Glutamatergic neuron (in vitro differentiated cells): Measurements from ENCODE around the gene FSHR. TPM values are rescaled to one million over a fixed set of nuclear protein-coding genes. Genes with fewer than 3 reads are reported as not detected.

Source experiments
- DNase-seq: peaks from one replicate; pipeline ENCODE4 v3.0.0; 2022
- H3K27ac Mint-ChIP-seq: one replicate; pipeline ENCODE4 v1.8.0; 2020; ENCODE audit warnings: mild to moderate bottlenecking, mixed read lengths, inconsistent platforms; ENCODE audit not compliant: unreplicated experiment
- H3K27me3 Mint-ChIP-seq: one replicate; pipeline ENCODE4 v1.8.0; 2020; ENCODE audit warnings: mild to moderate bottlenecking, moderate library complexity, mixed read lengths, inconsistent platforms; ENCODE audit not compliant: unreplicated experiment
- H3K36me3 Mint-ChIP-seq: one replicate; pipeline ENCODE4 v1.8.0; 2020; ENCODE audit warnings: mild to moderate bottlenecking, mixed read lengths, inconsistent platforms; ENCODE audit not compliant: unreplicated experiment
- H3K4me1 Mint-ChIP-seq: one replicate; pipeline ENCODE4 v1.8.0; 2020; ENCODE audit warnings: mild to moderate bottlenecking, low read depth, mixed read lengths, inconsistent platforms; ENCODE audit not compliant: unreplicated experiment
- H3K4me3 Mint-ChIP-seq: one replicate; pipeline ENCODE4 v1.8.0; 2020; ENCODE audit warnings: mild to moderate bottlenecking, mixed read lengths, inconsistent platforms; ENCODE audit not compliant: unreplicated experiment
- H3K9me3 Mint-ChIP-seq: one replicate; pipeline ENCODE4 v1.8.0; 2020; ENCODE audit warnings: mild to moderate bottlenecking, moderate library complexity, mixed read lengths, inconsistent platforms; ENCODE audit not compliant: unreplicated experiment
- total RNA-seq: library from RNA; stranded (reverse); fragmentation: NEBNext Ultra II Directional; extraction: Animal tissue kit (Norgen Biotek cat#: 25700); gene quantifications from one replicate; pipeline ENCODE4 v1.2.1, GENCODE V29; 2021; ENCODE audit not compliant: unreplicated experiment
- TF ChIP-seq, protein P1 (sequence below): fragments of 200-600 bp; sonication (generic); IDR thresholded peaks from one replicate; pipeline ENCODE4 v1.5.0; 2021; ENCODE audit not compliant: partially characterized antibody, unreplicated experiment

FSHR gene
- total RNA-seq, 1 donor from 2014 or later = not detected

DNA sequence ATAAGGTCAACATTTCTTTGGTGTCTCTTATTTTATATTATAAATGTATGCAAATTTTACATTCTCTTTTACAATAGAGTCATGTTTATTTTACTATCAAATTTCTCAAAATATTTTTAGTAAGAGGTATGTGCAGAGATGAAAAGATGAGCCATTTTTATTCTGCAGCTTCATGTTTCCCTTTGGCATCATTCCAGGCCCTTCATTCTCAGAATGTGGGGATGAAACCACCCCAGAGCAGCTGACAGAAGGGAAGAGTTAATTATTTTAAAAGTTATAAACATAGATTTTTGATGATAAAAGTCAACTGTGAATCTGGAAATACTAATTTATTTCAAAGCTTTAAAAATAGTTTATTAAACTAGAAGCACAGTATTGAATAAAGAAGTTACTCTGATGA lies 12.8 kb upstream of the FSHR start:
- Mint-ChIP-seq H3K9me3 (peaks cover 2% of the 10 kb centered on the region), H3K36me3 (peaks cover 9% of the 10 kb centered on the region), H3K4me3 (no peak overlapping the region), H3K27me3 (no peaks in the 10 kb centered on the region), H3K4me1 (peaks cover 1% of the 10 kb centered on the region), H3K27ac (no peak overlapping the region)
- DNase-seq = no peak
- TF ChIP-seq, protein P1, sequence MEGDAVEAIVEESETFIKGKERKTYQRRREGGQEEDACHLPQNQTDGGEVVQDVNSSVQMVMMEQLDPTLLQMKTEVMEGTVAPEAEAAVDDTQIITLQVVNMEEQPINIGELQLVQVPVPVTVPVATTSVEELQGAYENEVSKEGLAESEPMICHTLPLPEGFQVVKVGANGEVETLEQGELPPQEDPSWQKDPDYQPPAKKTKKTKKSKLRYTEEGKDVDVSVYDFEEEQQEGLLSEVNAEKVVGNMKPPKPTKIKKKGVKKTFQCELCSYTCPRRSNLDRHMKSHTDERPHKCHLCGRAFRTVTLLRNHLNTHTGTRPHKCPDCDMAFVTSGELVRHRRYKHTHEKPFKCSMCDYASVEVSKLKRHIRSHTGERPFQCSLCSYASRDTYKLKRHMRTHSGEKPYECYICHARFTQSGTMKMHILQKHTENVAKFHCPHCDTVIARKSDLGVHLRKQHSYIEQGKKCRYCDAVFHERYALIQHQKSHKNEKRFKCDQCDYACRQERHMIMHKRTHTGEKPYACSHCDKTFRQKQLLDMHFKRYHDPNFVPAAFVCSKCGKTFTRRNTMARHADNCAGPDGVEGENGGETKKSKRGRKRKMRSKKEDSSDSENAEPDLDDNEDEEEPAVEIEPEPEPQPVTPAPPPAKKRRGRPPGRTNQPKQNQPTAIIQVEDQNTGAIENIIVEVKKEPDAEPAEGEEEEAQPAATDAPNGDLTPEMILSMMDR = no peak

GRCh38 chr2:49165662-49166061 lies 11.3 kb upstream of the FSHR start:
- TF ChIP-seq, protein P1 = no peak
- DNase-seq = no peak
- Mint-ChIP-seq H3K9me3 (peaks cover 2% of the 10 kb centered on the region), H3K27me3 (no peaks in the 10 kb centered on the region), H3K36me3 (peaks cover 9% of the 10 kb centered on the region), H3K4me3 (no peak overlapping the region), H3K27ac (no peak overlapping the region), H3K4me1 (peaks cover 1% of the 10 kb centered on the region)

DNA sequence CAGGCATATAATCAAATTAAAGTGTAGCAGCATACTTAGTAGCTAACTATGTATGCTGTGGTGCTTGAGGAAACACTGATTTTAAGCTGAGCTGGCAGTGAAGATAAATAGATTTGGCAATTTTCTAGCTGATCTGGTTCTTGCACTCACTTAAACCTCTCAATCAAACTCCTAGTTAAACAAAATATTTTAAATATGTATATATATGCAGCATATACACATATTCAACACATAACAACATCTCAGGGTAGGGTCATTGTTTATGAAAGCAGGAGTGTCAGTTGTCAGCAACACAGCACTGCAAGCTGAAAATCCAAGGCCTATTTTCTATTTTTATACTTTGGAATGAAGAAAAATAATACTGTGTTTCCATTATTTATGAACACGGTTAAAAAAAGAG lies 10.4 kb upstream of the FSHR start:
- TF ChIP-seq, protein P1 = no peak
- no peak for DNase-seq
- peaks cover 9% of the 10 kb centered on the region for H3K36me3 Mint-ChIP-seq

DNA sequence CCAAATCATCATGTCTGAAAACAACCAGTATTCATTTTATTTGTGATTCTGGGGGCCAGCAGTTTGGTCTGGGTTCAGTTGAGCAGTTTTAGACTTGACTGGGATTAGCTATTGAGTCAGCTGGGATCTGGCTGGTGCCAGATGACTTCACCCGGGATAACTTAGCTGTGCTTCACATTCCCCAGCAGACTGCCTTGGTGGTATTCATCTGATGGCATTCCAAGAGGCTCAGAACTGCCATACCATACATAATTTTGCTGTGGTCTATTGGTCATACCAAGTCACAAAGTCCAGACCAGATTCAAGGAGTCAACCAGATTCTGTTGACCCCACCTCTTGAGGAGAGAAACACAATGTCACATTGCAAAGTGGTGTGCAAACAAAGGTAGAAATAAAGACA lies 7.8 kb upstream of the FSHR start:
- Mint-ChIP-seq H3K4me1 (peaks cover 1% of the 10 kb centered on the region), H3K27me3 (no peaks in the 10 kb centered on the region), H3K36me3 (no peaks in the 10 kb centered on the region), H3K4me3 (no peak overlapping the region), H3K9me3 (no peaks in the 10 kb centered on the region), H3K27ac (no peak overlapping the region)
- no peak for DNase-seq
- TF ChIP-seq, protein P1 = no peak

More for the DNA sequence above, 10.4 kb upstream of the FSHR start:
- no peak overlapping the region for H3K27ac Mint-ChIP-seq
- H3K4me1 Mint-ChIP-seq = peaks cover 1% of the 10 kb centered on the region
- no peaks in the 10 kb centered on the region for H3K27me3 Mint-ChIP-seq
- H3K9me3 Mint-ChIP-seq = peaks cover 2% of the 10 kb centered on the region
- H3K4me3 Mint-ChIP-seq = no peak overlapping the region

GRCh38 chr2:49154891-49155290 lies 576 bp upstream of the FSHR start:
- H3K27ac Mint-ChIP-seq = no peak overlapping the region
- TF ChIP-seq, protein P1 = no peak
- no peaks in the 10 kb centered on the region for H3K4me1 Mint-ChIP-seq
- no peak overlapping the region for H3K4me3 Mint-ChIP-seq
- DNase-seq = no peak
- no peaks in the 10 kb centered on the region for H3K36me3 Mint-ChIP-seq
- no peaks in the 10 kb centered on the region for H3K27me3 Mint-ChIP-seq
- no peaks in the 10 kb centered on the region for H3K9me3 Mint-ChIP-seq
